DMS53 treated with DMSO at 0.1 percent for 48 hours (cell line): Measurements from ENCODE around the gene HYAL1.
"Not testable (repeated sequence)": the region's sequence is repeated elsewhere in the genome, so short reads cannot be mapped to it uniquely, and the experiment has no call there.

Experiments
- DNase-seq: peaks from one replicate; lab custom pipeline; 2025; ENCODE audit not compliant: unreplicated experiment; lab: John Stamatoyannopoulos, UW

The HYAL1 gene

DNA sequence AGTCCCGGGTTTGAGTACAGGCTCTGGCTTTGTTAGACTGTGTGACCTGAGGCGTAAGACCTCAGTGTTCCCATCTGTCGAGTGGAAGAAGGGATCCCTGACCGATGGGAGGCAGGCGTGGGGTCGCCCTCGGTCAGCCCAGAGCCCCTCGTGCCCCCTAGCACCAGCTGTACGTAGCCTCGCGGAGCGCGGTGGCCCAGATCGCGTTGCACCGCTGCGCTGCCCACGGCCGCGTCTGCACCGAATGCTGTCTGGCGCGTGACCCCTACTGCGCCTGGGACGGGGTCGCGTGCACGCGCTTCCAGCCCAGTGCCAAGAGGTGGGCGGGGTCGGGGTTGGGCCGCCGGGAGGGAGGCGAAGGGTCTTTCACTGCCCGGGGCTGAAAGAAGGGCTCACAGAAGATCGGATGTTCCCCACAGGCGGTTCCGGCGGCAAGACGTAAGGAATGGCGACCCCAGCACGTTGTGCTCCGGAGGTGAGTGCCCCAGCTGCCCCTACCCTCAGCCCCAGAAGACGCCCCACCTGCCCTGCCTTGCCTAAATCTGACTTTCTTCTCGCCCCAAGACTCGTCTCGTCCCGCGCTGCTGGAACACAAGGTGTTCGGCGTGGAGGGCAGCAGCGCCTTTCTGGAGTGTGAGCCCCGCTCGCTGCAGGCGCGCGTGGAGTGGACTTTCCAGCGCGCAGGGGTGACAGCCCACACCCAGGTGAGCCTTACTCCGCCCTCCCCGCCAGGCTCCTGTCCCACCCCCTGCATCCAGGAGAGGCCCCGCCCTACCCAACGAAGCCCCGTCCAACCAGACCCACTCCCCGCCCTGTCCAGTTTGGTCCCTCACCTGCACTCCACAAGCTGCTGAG, 28.0 kb downstream of the HYAL1 start:
- no peak for DNase-seq

DNA sequence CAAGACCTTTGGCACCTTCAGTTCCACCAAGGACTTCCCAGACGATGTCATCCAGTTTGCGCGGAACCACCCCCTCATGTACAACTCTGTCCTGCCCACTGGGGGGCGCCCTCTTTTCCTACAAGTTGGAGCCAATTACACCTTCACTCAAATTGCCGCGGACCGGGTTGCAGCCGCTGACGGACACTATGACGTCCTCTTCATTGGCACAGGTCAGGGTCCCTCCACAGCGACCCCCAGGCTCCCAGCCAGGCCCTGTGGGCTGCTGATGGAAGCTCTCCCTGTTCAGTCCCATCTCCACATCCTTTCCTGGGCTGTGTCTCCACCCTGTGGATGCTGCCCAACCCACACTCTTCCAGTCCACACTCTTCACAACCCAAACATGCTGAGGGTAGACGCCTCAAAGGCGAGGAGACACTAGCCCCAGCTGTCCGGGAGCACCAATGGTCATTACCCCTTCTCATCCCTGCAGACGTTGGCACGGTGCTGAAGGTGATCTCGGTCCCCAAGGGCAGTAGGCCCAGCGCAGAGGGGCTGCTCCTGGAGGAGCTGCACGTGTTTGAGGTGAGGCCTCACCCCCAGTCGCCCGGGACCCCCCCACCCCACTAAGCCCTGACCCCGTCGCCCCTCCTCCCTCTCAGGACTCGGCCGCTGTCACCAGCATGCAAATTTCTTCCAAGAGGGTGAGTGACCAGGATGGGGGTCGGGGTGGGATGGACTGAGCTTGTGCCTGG, 28.8 kb downstream of the HYAL1 start:
- peak; percentile 20 for DNase-seq

DNA sequence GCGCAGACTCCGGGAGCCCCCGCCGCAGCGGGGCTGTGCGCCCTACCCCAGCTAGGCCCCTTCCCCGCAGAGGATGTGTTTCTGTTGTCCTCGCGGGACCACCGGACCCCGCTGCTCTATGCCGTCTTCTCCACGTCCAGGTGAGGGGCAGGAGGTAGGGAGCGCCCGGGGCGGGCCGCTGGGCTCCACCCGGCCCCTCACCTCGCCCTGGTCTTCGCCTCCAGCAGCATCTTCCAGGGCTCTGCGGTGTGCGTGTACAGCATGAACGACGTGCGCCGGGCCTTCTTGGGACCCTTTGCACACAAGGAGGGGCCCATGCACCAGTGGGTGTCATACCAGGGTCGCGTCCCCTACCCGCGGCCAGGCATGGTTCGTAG, 29.7 kb downstream of the HYAL1 start:
- no peak for DNase-seq

DNA sequence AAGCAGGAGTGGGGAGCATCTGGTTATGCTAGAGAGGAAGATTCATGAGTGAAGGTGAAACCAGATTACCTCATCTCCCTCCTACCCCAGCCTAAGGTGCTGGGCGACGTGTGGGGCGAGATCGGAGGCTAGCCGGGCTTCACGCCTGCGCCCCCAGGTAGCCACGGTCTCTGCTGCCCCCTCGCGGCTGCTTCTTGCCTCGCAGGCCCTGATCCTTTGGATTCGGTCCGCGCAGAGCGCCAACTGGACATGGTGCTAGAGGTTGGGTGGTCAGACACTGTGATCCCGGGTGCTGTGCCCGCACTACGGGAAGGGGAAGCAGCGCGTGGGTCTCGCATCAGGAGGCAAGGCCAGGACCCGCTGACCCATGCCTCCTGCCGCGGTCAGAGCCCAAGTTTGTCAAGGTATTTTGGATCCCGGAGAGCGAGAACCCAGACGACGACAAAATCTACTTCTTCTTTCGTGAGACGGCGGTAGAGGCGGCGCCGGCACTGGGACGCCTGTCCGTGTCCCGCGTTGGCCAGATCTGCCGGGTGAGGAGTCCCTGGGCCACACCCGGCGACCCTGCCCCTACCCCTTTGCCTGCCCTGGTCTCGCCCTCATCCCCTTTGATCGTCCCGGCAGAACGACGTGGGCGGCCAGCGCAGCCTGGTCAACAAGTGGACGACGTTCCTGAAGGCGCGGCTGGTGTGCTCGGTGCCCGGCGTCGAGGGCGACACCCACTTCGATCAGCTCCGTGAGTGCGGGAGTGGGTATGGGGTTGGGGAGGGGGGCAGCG, 30.3 kb downstream of the HYAL1 start:
- DNase-seq: peak; percentile 20

DNA sequence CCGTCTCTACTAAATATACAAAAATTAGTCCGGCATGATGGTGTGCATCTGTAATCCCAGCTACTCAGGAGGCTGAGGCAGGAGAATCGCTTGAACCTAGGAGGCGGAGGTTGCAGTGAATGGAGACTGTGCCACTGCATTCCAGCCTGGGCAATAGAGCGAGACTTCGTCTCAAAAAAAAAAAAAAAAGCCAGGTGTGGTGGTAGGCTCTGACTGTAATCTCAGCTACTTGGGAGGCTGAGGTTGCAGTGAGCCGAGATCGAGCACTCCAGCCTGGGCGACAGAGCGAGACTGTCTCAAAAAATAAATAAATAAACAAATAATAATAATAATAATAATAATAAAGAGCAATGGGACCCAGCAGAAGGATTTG, 30.9 kb downstream of the HYAL1 start:
- DNase-seq: not testable (repeated sequence)

DNA sequence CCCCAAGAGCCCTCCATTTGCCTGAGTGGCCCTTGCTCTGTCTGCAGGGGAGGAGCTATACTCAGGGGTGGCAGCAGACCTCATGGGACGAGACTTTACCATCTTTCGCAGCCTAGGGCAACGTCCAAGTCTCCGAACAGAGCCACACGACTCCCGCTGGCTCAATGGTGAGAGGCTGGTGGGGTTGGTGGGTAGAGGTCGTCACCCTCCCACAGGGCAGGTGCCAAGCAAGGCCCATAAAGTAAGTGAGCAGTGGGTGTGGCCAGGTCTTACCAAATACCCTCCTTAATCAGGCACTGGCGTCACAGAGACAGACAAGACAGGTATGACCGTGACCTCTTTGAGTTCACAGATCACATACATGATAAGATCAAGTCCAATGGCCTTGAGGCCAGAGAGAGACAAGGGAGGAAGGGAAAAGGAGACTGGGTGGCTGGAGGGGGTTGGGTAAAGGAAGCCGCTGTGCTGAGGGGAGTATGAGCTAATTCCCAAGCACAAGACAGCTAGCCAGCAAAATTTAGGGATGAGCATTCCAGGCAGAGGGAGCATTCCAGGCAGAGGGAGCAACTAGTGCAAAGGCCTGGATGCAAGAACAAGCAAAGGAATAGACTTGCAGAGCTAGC, 31.9 kb downstream of the HYAL1 start:
- no peak for DNase-seq

DNA sequence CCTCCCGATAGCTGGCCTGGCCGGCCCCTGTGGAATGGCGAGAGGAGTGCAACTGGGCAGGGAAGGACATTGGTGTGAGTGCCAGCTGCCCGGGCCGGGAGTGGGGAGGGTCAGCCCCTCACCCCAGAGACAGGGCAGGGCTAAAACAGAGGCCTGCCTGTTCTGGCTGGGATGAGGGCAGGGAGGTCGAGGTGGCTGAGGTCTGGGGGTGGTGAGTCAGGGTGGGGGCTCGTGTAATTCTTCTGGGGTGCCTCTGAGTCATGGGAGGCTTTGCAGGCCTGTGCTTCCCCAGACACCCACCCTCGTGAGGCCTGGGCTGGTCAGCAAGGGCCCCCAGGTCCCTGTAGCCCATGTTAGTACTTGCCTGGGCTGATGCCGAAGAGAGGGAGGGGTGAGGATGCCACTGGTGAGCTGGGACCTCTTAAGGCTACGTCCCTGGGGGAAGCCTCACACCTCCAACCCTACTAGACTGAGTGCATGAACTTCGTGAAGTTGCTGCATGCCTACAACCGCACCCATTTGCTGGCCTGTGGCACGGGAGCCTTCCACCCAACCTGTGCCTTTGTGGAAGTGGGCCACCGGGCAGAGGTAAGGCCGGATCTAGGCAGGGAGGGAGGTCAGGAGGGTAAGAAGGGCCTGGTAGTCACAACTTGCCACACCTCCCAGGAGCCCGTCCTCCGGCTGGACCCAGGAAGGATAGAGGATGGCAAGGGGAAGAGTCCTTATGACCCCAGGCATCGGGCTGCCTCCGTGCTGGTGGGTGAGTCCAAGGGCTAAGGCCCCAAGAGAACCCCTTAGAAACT, 32.8 kb downstream of the HYAL1 start:
- DNase-seq: no peak

DNA sequence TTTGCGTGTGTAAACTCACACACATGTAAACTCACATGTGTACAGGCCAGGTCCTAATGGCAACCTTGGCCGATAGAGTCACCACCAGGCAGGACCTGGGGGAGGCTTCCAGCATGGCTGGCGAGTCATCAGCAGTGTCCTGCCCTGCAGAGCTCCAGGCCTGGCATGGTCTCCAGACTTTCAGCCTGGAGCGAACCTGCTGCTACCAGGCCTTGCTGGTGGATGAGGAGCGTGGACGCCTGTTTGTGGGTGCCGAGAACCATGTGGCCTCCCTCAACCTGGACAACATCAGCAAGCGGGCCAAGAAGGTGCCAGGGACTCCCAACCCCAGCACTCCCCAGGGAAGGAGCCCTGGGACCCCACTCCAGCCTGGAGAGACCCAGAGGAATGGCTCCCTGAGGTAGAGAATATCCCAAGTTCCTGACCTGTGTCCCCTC, 33.4 kb downstream of the HYAL1 start:
- no peak for DNase-seq

DNA sequence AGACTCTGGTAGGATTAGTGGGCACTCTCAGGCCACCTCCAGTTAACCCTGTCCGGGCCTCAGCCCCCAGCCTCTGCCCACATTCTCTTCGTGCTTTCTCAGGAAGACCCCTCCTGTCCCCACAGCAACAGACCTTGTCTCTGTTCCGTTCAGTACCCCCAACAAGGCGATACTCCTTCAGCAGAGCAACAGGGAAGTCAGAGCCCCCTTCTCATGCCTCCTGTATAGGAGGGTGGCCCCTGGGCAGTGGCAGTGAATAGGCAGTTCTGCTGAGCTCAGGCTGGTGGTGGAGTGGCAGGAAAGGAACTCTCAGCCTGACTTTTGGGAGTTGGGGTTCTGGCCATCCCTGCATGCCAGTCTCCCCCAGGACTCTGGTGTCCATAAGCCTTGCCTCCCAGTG, 33.9 kb downstream of the HYAL1 start:
- DNase-seq: no peak

DNA sequence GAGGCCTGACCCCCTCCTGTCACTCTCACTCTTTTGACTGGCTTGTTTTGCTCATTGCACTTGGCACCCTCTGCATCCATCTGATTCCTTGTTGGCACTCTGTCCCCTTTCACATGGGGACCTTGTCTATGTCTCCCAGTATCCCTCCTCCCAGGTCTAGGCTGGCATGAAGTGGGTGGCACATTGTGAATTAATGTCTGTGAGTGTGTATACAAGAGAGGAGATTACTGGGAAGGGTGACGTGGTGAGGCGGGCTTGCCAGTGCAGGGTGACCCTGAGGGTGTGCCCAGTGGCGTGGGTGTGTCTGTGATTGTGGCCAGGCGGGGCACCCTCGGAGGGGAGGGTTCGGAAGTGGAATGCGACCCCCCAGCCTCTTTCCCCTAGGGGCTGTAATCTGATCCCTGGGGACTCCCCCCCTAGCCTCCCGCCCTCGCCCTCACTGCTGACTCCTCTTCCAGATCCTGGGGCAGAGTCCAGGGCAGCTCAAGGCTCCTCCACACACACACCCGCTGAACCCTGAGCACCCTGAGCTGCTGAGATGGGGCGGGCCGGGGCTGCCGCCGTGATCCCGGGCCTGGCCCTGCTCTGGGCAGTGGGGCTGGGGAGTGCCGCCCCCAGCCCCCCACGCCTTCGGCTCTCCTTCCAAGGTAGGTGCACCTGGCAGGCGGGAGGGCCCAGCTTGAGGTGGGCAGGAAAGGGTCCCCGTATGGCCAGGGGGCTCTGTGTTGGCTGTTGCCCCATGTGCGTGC, 34.5 kb downstream of the HYAL1 start, which contains the start of gene SEMA3B:
Gene SEMA3B, plus strand, starts transcription at position 445 of the 749 bp plus-strand sequence. Its CDS starts 94 bp downstream, at position 539.
- no peak for DNase-seq

DNA sequence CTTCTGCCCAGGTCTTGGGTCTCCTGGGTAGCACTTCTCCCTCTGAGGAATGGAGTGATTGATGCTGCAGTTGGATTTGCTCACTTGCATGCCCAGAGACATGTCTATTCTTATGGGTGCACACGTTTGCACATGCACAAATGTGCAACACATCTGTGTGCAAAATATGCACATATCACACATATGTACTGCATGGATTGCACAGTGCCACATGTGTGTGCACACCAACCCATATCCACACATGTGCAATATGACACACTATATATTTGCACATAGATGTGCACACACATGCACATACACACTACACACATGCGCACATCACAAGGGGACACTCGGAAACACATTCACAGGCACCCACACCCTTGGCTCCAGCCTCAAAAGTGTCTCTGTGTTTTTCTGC, 35.1 kb downstream of the HYAL1 start:
- DNase-seq: no peak

DNA sequence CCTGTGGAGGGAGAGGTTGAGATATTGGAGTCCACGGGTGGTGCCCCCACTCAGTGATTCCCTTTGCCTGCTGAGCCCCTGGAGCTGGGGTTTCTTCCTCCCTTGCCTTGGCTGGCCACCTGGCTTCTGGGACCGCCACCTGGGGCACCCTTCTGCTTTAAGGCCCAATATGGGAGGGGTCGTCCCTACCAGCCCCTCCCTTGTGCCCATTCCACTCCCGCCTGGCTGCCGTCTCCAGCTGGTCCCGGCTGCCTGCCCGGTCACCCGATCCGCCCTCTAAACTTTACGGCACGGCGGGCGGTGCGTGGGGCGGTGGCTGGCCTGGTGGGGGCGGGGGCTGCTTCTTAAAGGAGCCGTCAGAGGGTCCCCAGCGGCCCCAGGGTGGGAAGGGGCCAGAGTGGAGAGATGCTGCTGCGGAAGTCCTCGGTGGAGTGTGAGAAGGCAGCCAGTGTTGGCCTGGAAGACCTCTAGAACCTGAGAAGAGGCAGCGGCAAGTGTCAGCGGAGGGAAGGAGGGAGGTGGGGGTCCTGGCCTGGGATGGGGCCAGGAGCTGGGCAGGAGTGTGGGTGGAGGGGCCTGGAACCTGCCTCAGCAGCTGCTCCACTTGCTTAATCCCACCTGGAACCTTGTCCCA, 36.0 kb downstream of the HYAL1 start:
- DNase-seq: no peak

DNA sequence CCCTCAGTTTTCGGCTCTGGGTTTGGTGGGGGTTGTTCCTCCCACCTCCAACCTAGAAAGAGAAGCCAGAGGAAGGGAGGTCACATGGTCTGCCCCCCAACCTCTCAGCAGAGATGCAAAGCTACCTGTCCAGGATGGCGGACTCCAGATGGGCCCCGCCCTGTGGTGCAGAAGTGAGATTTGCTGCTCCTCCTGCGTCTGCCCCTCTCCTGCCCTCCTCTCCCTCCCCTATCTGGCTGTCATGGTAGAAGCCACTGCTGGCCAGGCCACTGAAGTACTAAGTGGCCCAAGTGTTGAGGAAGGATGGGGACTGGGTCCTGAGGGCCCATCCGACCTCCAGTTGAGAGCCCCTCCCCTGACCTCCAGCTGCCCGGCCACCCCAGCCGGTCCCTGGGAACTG, 36.5 kb downstream of the HYAL1 start:
- DNase-seq: no peak

DNA sequence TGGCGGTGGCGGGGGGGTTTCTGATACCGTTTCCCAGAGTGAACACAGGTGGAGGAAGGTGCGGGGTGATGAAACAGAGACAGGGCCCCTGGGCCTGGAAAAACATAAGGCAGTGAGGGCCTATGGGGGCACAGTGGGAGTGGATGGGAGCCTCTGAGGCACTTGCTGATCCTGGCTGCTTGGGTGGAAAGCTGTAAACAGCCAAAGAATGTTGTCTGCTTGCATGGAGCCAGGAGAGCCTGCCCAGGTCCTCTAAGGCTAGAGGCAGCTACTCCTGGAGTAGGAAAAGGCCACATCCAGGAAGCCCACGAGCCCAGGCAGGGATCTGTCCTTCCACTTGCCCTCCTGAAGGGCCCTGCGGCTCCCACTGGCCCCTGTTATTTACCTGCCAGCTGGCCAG, 37.4 kb downstream of the HYAL1 start:
- DNase-seq: no peak

DNA sequence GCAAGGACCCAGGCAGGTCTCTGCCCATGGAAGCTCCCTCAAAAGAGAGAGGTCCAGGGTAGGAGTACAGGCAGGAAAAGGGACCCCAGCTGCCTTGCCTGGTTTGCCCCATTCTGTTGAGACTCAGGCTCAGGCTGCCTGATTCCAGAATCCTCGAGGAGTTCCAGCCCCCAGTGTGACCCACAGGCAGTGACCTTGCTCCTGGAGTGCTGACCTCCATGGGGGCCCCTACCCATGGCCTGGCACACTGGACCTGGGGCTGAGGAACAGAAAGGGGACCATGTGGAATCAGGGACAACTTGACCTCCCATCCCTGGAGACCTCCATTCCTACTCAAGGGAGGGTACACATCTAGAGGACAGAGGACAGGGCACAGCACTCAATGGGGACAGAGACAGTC, 37.8 kb downstream of the HYAL1 start:
- DNase-seq: no peak

DNA sequence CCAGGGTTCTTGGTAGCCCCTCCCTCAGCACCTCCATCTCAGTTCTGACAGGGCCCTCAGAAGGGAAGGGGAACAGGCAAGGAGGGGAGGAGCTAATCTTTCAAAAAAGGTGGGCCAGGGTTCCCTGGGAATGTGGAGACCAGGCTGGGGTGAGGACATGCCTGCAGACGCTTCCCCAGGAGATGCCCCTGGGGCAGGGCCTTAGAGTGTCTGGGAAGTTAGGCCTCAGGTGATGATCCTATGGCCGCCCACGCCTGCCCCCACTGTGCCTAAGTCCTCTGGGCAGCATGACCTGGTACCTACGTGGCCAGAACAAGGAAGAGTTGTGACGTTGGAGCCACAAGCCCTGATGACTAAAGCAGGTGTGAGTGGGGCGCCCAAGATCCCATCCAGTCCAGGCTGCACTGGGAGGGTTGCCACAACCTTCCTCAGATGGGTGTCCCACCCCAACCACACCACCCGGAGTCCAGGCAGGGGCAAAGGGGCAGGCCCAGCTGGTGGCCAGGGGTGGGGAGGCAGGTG, 38.3 kb downstream of the HYAL1 start:
- no peak for DNase-seq

DNA sequence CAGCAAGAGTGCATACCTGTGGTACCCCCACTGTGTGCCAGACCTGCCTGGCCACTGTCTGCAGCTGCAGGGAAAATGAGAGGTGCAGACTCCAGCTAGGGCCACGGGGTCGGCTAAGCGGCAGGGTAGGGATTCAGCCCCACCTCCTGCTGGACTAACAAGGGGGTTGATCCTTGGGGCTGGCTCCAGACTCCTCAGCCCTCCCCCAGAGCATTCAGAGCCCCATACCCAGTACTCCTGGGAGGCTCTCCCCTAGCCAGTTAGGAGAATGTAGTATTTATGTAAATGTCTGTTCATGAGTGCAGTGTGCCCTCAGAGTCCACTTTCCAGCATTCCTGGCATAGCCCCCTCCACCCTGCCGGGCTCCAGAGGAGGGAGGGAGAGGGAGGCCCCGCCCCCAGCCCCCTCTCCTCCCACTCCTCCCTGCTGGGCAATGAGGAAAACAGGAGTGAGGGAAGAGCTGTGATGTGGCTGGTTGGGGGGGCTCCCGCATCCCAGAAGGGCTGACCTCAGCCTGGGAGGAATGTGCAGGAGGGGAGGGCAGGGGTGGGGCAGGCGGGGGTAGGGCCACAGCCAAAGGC, 38.9 kb downstream of the HYAL1 start:
- no peak for DNase-seq
